ENCODE measurements around the gene KCNQ1. TPM values are rescaled to one million over a fixed set of nuclear protein-coding genes. Genes with fewer than 3 reads are reported as not detected.
A peak's percentile ranks its signal among the peaks of the same experiment; 100 is the strongest.

Gene KCNQ1
- total RNA-seq, result 1 to 10 TPM; 4.3 to 9.2 TPM

- peaks cover 23% of the 10 kb centered on the region for H3K27me3 Mint-ChIP-seq
- DNase-seq (peak; percentile 57), ATAC-seq (peak; percentile 79)
- H3K36me3 Mint-ChIP-seq, result no peaks in the 10 kb centered on the region
- H3K27ac Mint-ChIP-seq, result no peak within 1 kb of the TSS
- CTCF ChIA-PET, result interaction anchor here (1.1 to 2.8 kb wide), 5 partner anchors 23 to 793 kb away, joined by 3 to 15 read pairs (median 4); no protein-coding TSS in a partner anchor
- H3K4me3 Mint-ChIP-seq, result peak within 1 kb of the TSS; percentile 74
- no peaks in the 10 kb centered on the region for H3K9me3 Mint-ChIP-seq (ENCODE audit: low read depth)
- H3K4me1 Mint-ChIP-seq, result peaks cover 30% of the 10 kb centered on the region
Observed at GRCh38 chr11:2444821-2445745, at the start of gene KCNQ1. Gene KCNQ1 (plus strand): TSS chr11:2445008. CDS start chr11:2445099, 91 bp downstream.

- CTCF ChIA-PET, result no interaction called here
- no peak overlapping the region for H3K27ac Mint-ChIP-seq
- H3K4me1 Mint-ChIP-seq, result peaks cover 8% of the 10 kb centered on the region
- no peaks in the 10 kb centered on the region for H3K9me3 Mint-ChIP-seq (ENCODE audit: low read depth)
- DNase-seq (no peak), ATAC-seq (no peak)
- no peaks in the 10 kb centered on the region for H3K27me3 Mint-ChIP-seq
- H3K36me3 Mint-ChIP-seq, result peaks cover 5% of the 10 kb centered on the region
- no peak overlapping the region for H3K4me3 Mint-ChIP-seq
Observed at GRCh38 chr11:2395211-2395730, 49.5 kb upstream of the KCNQ1 start.

GRCh38 chr11:2395856-2396255 lies 49.0 kb upstream of the KCNQ1 start:
- H3K36me3 Mint-ChIP-seq, result peaks cover 5% of the 10 kb centered on the region
- H3K27ac Mint-ChIP-seq, result no peak overlapping the region
- H3K27me3 Mint-ChIP-seq, result no peaks in the 10 kb centered on the region
- no peak for ATAC-seq
- no peak overlapping the region for H3K4me3 Mint-ChIP-seq
- peaks cover 6% of the 10 kb centered on the region for H3K4me1 Mint-ChIP-seq
- no peak for DNase-seq
- H3K9me3 Mint-ChIP-seq (ENCODE audit: low read depth), result no peaks in the 10 kb centered on the region
- CTCF ChIA-PET, result interaction anchor here (0.6 kb wide), 1 partner anchor 810 kb away, joined by 4 read pairs; no protein-coding TSS in a partner anchor

GRCh38 chr11:2396471-2396870 lies 48.3 kb upstream of the KCNQ1 start:
- CTCF ChIA-PET, result interaction anchor here (0.6 kb wide), 1 partner anchor 810 kb away, joined by 4 read pairs; no protein-coding TSS in a partner anchor
- H3K4me1 Mint-ChIP-seq, result peaks cover 8% of the 10 kb centered on the region

GRCh38 chr11:2397005-2397404 lies 47.8 kb upstream of the KCNQ1 start:
- H3K27ac Mint-ChIP-seq, result no peak overlapping the region
- peaks cover 5% of the 10 kb centered on the region for H3K36me3 Mint-ChIP-seq
- peaks cover 13% of the 10 kb centered on the region for H3K4me1 Mint-ChIP-seq
- no peaks in the 10 kb centered on the region for H3K27me3 Mint-ChIP-seq
- no peak for ATAC-seq
- no peak for DNase-seq
- CTCF ChIA-PET, result no interaction called here
- H3K4me3 Mint-ChIP-seq, result no peak overlapping the region
- no peaks in the 10 kb centered on the region for H3K9me3 Mint-ChIP-seq (ENCODE audit: low read depth)

More at GRCh38 chr11:2396471-2396870, 48.3 kb upstream of the KCNQ1 start:
- ATAC-seq (no peak), DNase-seq (no peak)
- H3K27ac Mint-ChIP-seq, result no peak overlapping the region
- no peaks in the 10 kb centered on the region for H3K9me3 Mint-ChIP-seq (ENCODE audit: low read depth)
- peaks cover 5% of the 10 kb centered on the region for H3K36me3 Mint-ChIP-seq
- H3K27me3 Mint-ChIP-seq, result no peaks in the 10 kb centered on the region
- H3K4me3 Mint-ChIP-seq, result no peak overlapping the region

- DNase-seq (no peak), ATAC-seq (no peak)
- Mint-ChIP-seq H3K27me3 (no peaks in the 10 kb centered on the region), H3K4me1 (peaks cover 20% of the 10 kb centered on the region), H3K4me3 (peak overlapping the region; percentile 79), H3K9me3 (ENCODE audit: low read depth) (no peaks in the 10 kb centered on the region), H3K36me3 (peaks cover 5% of the 10 kb centered on the region), H3K27ac (peak overlapping the region; percentile 87)
- CTCF ChIA-PET, result interaction anchor here (1.5 to 8.9 kb wide), 5 partner anchors 8 to 96 kb away, joined by 4 to 109 read pairs (median 37); partner anchors contain the start of genes C11orf21 and TSPAN32
Observed at GRCh38 chr11:2398664-2399355, 46.0 kb upstream of the KCNQ1 start.

- H3K4me1 Mint-ChIP-seq, result peaks cover 19% of the 10 kb centered on the region
- H3K36me3 Mint-ChIP-seq, result peaks cover 5% of the 10 kb centered on the region
- CTCF ChIA-PET, result interaction anchor here (1.2 to 8.9 kb wide), 8 partner anchors 9 to 134 kb away, joined by 4 to 109 read pairs (median 8); partner anchors contain the start of genes C11orf21 and TSPAN32
- peak overlapping the region; percentile 87 for H3K27ac Mint-ChIP-seq
- ATAC-seq (peak; percentile 4), DNase-seq (peak; percentile 67)
- peak overlapping the region; percentile 79 for H3K4me3 Mint-ChIP-seq
- H3K9me3 Mint-ChIP-seq (ENCODE audit: low read depth), result no peaks in the 10 kb centered on the region
- H3K27me3 Mint-ChIP-seq, result no peaks in the 10 kb centered on the region
Observed at GRCh38 chr11:2399488-2400068, 45.2 kb upstream of the KCNQ1 start.

GRCh38 chr11:2400069-2400761 lies 44.6 kb upstream of the KCNQ1 start, which contains the start of gene TSSC4:
Gene TSSC4 (plus strand): TSS chr11:2400750. CDS start chr11:2402634, 1,884 bp downstream.
- peak within 1 kb of the TSS; percentile 87 for H3K27ac Mint-ChIP-seq
- peaks cover 5% of the 10 kb centered on the region for H3K36me3 Mint-ChIP-seq
- H3K9me3 Mint-ChIP-seq (ENCODE audit: low read depth), result no peaks in the 10 kb centered on the region
- ATAC-seq (peak; percentile 85), DNase-seq (peak; percentile 100)
- CTCF ChIA-PET, result interaction anchor here (0.7 to 8.9 kb wide), 14 partner anchors 9 to 492 kb away, joined by 3 to 109 read pairs (median 5); partner anchors contain the start of genes C11orf21, CD81 and TSPAN32
- no peaks in the 10 kb centered on the region for H3K27me3 Mint-ChIP-seq
- H3K4me1 Mint-ChIP-seq, result peaks cover 16% of the 10 kb centered on the region
- H3K4me3 Mint-ChIP-seq, result peak within 1 kb of the TSS; percentile 79

GRCh38 chr11:2400762-2401435 lies 43.9 kb upstream of the KCNQ1 start:
- peaks cover 5% of the 10 kb centered on the region for H3K36me3 Mint-ChIP-seq
- H3K4me1 Mint-ChIP-seq, result peaks cover 16% of the 10 kb centered on the region
- peak overlapping the region; percentile 79 for H3K4me3 Mint-ChIP-seq
- H3K27me3 Mint-ChIP-seq, result no peaks in the 10 kb centered on the region
- H3K9me3 Mint-ChIP-seq (ENCODE audit: low read depth), result no peaks in the 10 kb centered on the region
- DNase-seq (no peak), ATAC-seq (no peak)
- CTCF ChIA-PET, result interaction anchor here (0.7 to 8.9 kb wide), 13 partner anchors 8 to 491 kb away, joined by 3 to 109 read pairs (median 5); partner anchors contain the start of genes C11orf21, CD81 and TSPAN32
- H3K27ac Mint-ChIP-seq, result peak overlapping the region; percentile 87

- CTCF ChIA-PET, result interaction anchor here (1.2 to 8.9 kb wide), 6 partner anchors 12 to 490 kb away, joined by 3 to 109 read pairs (median 22); partner anchors contain the start of genes C11orf21 and TSPAN32
- peaks cover 16% of the 10 kb centered on the region for H3K4me1 Mint-ChIP-seq
- peak overlapping the region; percentile 87 for H3K27ac Mint-ChIP-seq
- H3K4me3 Mint-ChIP-seq, result peak overlapping the region; percentile 79
- no peak for ATAC-seq
- no peak for DNase-seq
- peaks cover 4% of the 10 kb centered on the region for H3K36me3 Mint-ChIP-seq
- H3K9me3 Mint-ChIP-seq (ENCODE audit: low read depth), result no peaks in the 10 kb centered on the region
- no peaks in the 10 kb centered on the region for H3K27me3 Mint-ChIP-seq
Observed at GRCh38 chr11:2401436-2401984, 43.3 kb upstream of the KCNQ1 start.

GRCh38 chr11:2402106-2402505 lies 42.7 kb upstream of the KCNQ1 start:
- CTCF ChIA-PET, result interaction anchor here (5.0 to 8.9 kb wide), 2 partner anchors 18 to 99 kb away, joined by 63 to 109 read pairs; partner anchors contain the start of genes C11orf21 and TSPAN32
- H3K4me3 Mint-ChIP-seq, result peak overlapping the region; percentile 79
- H3K27me3 Mint-ChIP-seq, result no peaks in the 10 kb centered on the region
- H3K36me3 Mint-ChIP-seq, result peaks cover 2% of the 10 kb centered on the region
- no peaks in the 10 kb centered on the region for H3K9me3 Mint-ChIP-seq (ENCODE audit: low read depth)
- no peak for DNase-seq
- ATAC-seq, result no peak
- H3K4me1 Mint-ChIP-seq, result peaks cover 16% of the 10 kb centered on the region
- no peak overlapping the region for H3K27ac Mint-ChIP-seq
